NCI-H2107 (cell line): ENCODE measurements around the gene SEMA3A.
"Not testable (repeated sequence)": the region's sequence is repeated elsewhere in the genome, so short reads cannot be mapped to it uniquely, and the experiment has no call there.

ENCODE experiments used
- DNase-seq: peaks from one replicate; lab custom pipeline; 2025; lab: John Stamatoyannopoulos, UW

The SEMA3A gene

DNA sequence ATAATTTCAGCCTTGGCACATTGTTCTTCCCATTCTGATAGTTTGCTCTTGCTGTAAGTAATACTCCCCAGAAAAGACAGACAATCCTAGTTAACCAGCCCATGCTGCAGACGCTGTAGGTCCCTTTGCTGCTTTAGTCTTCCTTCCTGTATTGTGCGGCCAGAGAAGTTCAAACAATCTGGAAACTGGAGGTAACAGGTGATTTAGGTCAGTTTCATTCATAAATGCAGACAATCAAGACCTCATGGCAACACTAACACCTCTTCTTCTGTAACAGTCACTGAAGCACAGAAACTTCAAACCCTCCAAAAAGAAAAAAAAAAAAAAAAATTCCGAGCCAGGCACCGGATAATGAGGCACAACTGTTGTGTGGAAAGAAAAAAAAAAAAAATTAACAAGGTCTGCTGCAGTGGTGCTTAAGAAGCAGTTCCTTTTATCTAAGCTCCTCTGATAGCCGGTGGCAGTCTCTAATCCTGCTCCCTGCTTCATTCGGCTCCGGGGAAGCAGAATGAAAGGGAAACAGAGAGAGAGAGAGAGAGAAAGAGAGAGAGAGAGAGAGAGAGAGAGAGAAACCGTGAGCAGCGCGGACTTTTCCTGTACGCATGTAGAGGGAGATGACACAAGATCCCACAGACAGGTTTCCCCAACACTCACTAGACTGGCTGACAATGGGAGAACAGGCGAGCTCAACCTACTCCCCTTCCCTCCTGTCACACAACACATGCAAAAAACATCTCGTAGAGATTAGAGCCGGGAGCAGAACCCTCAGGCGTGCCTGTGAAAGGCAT is at the start of gene SEMA3A:
Gene SEMA3A, minus strand, starts transcription at position 306 of the 788 bp plus-strand sequence. Its CDS starts 203 bp downstream, at position 103.
- DNase-seq = peak; percentile 18

GRCh38 chr7:84243037-84243436 is 48.4 kb upstream of the SEMA3A start:
- DNase-seq = not testable (repeated sequence)

DNA sequence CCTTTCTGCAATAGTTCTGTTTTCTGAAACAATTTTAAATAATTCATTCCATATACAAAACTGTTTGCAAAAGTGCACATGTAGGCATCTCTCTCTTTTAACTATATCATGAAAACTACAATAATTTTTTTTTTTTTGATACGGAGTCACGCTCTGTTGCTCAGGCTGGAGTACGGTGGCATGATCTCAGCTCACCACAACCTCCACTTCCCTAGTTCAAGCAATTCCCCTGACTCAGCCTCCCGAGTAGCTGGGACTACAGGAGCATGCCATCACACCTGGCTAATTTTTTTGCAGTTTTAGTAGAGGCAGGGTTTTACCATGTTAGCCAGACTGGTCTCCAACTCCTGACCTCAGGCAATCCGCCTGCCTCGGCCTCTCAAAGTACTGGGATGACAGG is 44.0 kb upstream of the SEMA3A start:
- DNase-seq = no peak

DNA sequence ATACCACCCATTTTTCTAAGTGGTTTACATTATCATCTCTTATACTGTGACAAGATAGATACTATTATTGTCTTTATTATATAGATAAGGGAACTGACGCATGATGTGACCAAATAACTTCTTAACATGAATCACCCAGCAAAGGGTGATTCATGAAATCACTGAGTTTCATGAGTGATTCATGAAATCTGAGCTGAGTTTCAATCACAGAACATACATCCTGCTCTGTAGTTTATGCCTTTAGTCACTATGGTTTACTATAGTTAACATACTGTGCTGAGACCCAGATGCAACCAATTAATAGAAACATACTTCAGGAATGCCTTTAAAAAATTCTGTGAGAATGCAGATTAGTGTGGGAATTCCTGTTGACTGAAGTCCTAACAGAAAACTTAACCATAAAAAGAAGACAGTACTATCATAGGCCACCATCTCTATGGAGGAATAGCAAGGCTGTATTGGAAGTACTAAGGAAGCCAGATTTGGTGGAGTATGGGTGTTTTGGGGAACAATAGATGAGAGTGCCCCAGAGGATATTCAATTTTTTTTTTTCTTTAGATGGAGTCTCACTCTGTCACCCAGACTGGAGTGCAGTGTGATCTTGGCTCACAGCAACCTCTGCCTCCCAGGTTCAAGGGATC is 43.1 kb upstream of the SEMA3A start:
- no peak for DNase-seq

DNA sequence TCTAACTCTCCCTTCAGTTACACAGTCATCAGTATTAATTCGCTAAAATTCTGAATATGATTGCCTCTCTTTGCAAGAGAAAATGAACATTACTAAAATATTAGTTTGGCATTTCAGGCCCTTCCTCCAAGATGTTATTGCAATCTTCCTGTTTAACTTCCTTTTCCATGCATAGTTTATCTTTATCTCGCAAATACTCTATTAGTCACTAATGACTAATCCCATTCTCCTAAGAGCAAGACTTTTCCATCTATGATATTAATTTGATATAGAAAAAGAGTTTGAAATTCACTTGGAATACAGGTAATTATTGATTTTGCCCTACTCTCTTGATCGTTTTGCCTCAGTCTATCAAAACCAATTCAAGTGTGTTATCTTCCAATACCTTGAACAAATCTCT is 41.8 kb upstream of the SEMA3A start:
- DNase-seq = no peak

GRCh38 chr7:84232646-84233045 is 38.1 kb upstream of the SEMA3A start:
- DNase-seq = no peak

DNA sequence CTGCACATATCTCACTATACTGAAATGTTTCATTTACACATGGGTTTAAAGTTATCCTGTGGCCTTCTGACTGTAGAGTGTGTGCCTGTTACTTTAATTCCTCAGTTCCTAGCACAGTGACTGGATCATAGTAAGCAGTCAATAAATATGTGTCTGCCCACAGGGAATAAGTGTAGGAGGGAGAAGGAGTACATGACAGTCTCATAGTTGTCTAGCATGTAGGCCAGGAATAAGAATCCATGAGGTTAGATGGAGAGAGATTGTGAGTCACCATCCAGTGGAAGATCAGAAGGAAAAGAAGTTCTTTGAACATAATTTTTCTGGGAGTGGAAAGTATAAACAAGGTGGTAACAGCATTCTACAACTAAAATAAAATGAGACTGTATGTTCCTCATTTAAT is 36.6 kb upstream of the SEMA3A start:
- DNase-seq = no peak

- DNase-seq = no peak
These were observed 35.9 kb upstream of the SEMA3A start for GRCh38 chr7:84230491-84230890.

- DNase-seq = no peak
These were observed 33.9 kb upstream of the SEMA3A start for GRCh38 chr7:84228526-84228925.

GRCh38 chr7:84226759-84227158 is 32.2 kb upstream of the SEMA3A start:
- DNase-seq = no peak

GRCh38 chr7:84224505-84224904 is 29.9 kb upstream of the SEMA3A start:
- no peak for DNase-seq

GRCh38 chr7:84219310-84219709 is 24.7 kb upstream of the SEMA3A start:
- DNase-seq = no peak

DNA sequence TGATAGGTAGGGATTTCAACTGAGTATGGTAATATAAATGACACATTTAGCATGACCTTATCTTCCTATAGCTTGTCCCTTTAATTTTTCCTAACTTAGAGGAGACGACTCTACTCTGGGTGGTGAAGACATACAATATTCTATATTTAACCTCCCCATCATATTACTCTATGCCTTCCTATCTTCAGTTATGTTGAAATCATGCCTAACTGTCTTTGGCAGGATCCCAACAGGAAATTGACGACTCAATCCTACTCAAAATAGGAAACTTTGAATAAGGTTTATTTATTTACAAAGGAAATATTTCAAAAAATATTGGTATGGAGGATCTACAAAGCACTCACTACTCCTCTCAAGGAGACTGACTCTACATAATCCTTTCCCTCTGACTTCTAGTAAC is 24.1 kb upstream of the SEMA3A start:
- no peak for DNase-seq

DNA sequence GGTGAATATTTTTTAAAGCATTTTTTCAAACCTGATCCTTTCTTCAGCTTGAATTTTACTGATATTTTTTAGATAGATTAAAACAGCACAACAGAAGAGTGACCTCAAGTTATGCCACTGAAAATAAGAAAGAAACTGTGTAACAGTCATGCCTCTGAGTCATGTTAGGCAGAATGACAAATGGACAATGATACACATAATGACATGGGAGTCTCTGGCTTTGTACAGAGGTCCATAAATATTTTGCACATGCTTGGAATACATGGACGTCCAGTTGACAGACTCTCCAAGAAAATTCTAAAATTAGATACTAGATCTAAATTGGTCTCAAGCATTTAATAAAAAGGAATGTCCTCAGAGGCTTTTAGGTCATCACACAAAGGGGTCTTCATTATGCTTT is 21.9 kb upstream of the SEMA3A start:
- no peak for DNase-seq

- DNase-seq = not testable (repeated sequence)
These were observed 20.2 kb upstream of the SEMA3A start for GRCh38 chr7:84214757-84215156.

DNA sequence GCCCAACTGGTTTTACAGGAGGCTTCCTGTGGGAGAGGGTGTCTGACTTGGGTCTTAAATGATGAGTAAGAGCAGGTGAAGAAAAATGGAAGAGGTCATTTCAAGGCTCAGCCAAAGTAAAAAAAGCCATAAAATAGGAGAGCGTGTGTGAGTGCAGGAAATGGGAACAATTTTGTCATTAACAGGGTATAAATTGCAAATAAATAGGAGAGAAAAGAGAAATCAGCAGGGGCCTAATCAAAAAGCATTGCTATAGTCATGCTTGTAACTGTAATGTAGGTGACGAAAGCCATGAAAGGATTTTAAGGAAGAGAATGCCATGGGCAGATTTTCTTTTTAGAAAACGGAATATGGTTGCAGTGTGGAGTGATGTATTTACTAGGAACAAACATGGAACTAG is 15.7 kb upstream of the SEMA3A start:
- DNase-seq = no peak

DNA sequence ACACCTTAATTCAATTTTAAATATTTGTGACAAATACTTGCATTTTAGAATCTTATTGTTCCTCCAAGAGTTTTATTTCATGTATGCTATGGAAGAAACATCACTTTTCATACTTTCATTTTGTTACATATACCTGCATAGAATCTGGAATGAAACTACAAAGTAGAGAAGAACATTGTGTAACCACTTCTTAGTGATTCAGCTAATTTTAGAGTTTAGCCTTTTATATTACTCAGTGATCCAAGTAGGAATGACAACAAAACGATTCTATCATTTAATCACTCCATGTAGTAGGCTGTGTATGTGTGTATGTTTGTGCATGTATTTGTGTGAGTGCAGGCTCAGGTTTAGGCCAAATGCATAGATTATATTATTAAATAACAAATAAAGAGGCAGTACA is 14.4 kb upstream of the SEMA3A start:
- DNase-seq = no peak

DNA sequence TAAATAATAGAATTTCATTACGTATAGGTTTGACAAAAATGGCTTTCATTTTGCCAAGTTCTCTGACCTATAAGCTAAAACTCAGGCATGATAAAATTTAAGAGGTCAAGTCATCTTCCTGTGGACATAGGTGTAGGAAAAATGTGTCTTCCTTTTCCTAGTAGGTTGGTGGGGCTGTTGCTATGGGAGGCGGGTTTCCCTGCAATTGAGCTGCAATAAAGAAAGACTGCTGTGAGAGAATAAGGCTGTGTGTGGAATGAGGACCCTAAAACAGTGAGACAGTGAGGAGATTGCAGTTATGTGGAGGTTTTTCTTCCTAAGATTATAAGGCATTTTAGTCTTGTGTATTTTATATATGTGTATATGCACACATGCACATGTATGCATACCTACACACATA is 13.0 kb upstream of the SEMA3A start:
- DNase-seq = no peak

DNA sequence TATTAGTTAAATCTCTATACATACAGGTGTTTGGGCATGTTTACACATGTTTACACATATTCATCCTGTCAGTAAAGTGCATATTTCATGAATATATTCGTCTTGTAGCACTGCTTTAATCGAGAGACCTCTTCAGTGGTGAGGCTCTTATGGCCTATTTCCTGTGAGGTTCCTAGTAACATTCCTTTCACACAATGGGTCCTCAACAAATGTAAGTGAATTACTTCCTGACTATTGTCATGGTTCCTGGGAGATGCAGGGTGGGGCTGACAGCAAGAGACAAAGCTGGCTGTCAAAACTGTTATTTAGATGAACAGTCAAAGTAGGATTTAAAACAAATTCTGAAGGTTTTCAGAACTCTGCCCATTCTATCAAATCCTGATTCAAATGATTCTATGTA is 12.4 kb upstream of the SEMA3A start:
- no peak for DNase-seq

DNA sequence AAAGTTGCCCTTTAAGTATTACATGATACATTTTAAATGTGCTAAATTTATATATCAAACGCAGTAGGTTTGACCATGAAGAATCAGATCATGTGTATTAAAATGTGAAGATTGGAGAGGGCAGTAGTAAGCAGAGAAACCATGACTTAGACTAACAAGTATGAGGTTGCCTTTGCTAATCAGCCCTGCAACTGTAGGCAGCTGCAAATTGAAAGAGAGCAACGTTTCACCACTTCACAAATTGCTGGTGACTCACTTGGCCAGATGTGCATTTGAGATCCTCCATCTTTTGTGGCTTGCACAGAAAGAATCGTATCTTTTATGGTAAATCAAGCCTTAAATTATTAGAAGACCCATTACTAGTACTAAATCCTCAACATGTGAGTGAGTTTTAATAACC is 10.1 kb upstream of the SEMA3A start:
- DNase-seq = no peak

DNA sequence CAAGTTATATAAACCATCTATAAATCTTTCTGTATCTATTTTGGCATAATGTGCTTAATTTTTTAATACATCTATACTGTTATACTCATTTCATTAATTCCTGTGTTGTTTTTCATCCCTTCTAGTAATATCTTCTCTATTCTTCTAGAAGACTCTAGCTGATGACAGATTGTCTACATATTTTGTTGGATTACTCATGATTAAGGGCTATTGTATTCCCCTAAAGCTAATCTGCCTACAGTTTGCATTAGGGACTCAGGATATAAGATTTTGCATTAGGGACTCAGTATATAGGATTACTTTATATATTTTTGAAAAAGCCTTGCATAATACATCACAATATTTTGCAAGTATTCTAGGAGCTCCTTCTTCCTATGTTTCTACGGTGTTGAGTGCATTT is 8.3 kb upstream of the SEMA3A start:
- no peak for DNase-seq

- DNase-seq = no peak
These were observed 6.3 kb upstream of the SEMA3A start for GRCh38 chr7:84200859-84201258.

GRCh38 chr7:84199216-84199615 is 4.6 kb upstream of the SEMA3A start:
- DNase-seq = no peak

DNA sequence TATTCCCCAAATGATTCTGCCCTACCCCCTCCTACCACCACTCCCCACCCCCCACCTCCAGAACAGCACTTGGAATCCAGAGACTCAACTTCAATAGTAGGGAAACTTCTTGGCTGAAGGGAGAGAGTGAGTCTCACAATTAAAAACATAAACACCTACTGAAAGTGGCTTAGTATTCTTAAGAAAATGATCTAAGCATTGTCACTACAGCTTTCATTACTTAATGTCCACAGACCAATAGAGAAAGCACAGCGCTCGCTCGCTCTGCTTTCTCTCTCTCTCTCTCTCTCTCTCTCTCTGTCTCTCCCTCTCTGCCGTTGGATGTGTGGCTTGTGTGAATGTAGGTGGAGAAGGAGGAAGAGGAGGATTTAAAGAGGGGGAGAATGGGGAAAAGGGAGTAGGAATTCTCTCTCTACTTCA is 1.5 kb upstream of the SEMA3A start:
- no peak for DNase-seq
